Activated gamma-delta T cell treated with Interleukin-2 at 50 U/mL for 16 hours (primary cell): ENCODE data around the gene APOBEC2.

Source experiments
- DNase-seq: peaks from one replicate; pipeline ENCODE4 v3.0.0-alpha.2; 2020

Gene APOBEC2

GRCh38 chr6:41092421-41093140, 39.6 kb downstream of the APOBEC2 start:
- DNase-seq, result no peak

GRCh38 chr6:41093729-41094128, 40.7 kb downstream of the APOBEC2 start:
- no peak for DNase-seq

- DNase-seq, result no peak
Measured at GRCh38 chr6:41097467-41098090, 44.6 kb downstream of the APOBEC2 start.

GRCh38 chr6:41098366-41098765, 45.4 kb downstream of the APOBEC2 start:
- DNase-seq, result no peak

- no peak for DNase-seq
Measured at GRCh38 chr6:41100871-41101287, 47.9 kb downstream of the APOBEC2 start.

GRCh38 chr6:41103847-41104246, 50.8 kb downstream of the APOBEC2 start:
- DNase-seq, result no peak

GRCh38 chr6:41111017-41111416, 58.0 kb downstream of the APOBEC2 start:
- DNase-seq, result no peak
